Measurements from ENCODE around the gene PCSK1.

PCSK1 gene

GRCh38 chr5:96427824-96428223 is 5.2 kb downstream of the PCSK1 start:
- TF ChIP-seq, protein P1, sequence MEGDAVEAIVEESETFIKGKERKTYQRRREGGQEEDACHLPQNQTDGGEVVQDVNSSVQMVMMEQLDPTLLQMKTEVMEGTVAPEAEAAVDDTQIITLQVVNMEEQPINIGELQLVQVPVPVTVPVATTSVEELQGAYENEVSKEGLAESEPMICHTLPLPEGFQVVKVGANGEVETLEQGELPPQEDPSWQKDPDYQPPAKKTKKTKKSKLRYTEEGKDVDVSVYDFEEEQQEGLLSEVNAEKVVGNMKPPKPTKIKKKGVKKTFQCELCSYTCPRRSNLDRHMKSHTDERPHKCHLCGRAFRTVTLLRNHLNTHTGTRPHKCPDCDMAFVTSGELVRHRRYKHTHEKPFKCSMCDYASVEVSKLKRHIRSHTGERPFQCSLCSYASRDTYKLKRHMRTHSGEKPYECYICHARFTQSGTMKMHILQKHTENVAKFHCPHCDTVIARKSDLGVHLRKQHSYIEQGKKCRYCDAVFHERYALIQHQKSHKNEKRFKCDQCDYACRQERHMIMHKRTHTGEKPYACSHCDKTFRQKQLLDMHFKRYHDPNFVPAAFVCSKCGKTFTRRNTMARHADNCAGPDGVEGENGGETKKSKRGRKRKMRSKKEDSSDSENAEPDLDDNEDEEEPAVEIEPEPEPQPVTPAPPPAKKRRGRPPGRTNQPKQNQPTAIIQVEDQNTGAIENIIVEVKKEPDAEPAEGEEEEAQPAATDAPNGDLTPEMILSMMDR (conservative IDR thresholded peaks at IDR 0.05; ENCODE audit: low read depth, low read length), result no peak
- H3K4me3 ChIP-seq (ENCODE audit: low read depth, low read length), result no peak overlapping the region
- DNase-seq (ENCODE audit: low read depth), result peak; percentile 48

DNA sequence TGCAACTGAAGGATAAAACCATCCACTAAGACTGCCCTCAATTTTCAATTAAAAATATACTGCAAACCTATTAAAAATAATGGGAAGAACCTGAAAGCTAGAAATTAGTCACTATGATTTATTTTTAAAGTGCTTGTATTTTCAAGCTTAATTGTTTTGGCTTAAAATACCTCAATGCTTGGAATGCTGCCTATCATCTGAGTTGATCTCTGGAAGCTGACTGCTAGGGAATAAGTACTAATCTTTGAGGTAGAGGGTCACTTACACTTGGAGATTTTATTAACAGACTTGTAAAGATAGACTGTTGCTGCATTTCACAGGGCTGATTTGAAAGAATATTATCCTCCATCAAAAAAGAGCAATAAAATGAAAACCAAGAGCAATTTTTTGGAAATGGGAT is 6.2 kb downstream of the PCSK1 start:
- DNase-seq (ENCODE audit: low read depth), result no peak
- no peak overlapping the region for H3K4me3 ChIP-seq (ENCODE audit: low read depth, low read length)
- TF ChIP-seq, protein P1 (conservative IDR thresholded peaks at IDR 0.05; ENCODE audit: low read depth, low read length), result no peak

GRCh38 chr5:96425443-96425842 is 7.6 kb downstream of the PCSK1 start:
- TF ChIP-seq, protein P1 (conservative IDR thresholded peaks at IDR 0.05; ENCODE audit: low read depth, low read length), result no peak
- H3K4me3 ChIP-seq (ENCODE audit: low read depth, low read length), result no peak overlapping the region
- DNase-seq (ENCODE audit: low read depth), result no peak

GRCh38 chr5:96415897-96416296 is 17.2 kb downstream of the PCSK1 start:
- TF ChIP-seq, protein P1 (conservative IDR thresholded peaks at IDR 0.05; ENCODE audit: low read depth, low read length), result no peak
- no peak for DNase-seq (ENCODE audit: low read depth)
- H3K4me3 ChIP-seq (ENCODE audit: low read depth, low read length), result no peak overlapping the region

GRCh38 chr5:96412868-96413449 is 20.1 kb downstream of the PCSK1 start:
- TF ChIP-seq, protein P1 (conservative IDR thresholded peaks at IDR 0.05; ENCODE audit: low read depth, low read length), result no peak
- no peak overlapping the region for H3K4me3 ChIP-seq (ENCODE audit: low read depth, low read length)
- no peak for DNase-seq (ENCODE audit: low read depth)

DNA sequence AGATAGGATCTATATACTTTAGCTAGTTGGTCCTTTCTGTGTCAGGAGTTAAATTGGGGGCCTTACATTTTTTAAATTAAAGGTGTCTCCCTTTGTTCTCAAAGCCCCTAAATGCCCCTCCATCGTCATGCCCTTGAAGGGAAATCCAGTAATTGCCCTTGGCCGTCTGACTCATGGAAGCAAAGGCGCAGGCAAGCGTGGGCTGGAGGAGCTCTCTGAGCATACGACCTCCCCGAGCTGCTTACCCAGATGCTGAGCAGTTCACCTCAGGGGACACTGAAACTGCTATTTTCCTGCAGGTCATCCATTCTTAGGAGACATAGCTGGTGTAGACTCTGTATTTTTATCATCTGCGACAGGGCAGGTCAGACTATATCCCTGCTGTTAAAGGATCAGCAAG is 23.0 kb downstream of the PCSK1 start:
- H3K4me3 ChIP-seq (ENCODE audit: low read depth, low read length), result no peak overlapping the region
- no peak for DNase-seq (ENCODE audit: low read depth)
- TF ChIP-seq, protein P1 (conservative IDR thresholded peaks at IDR 0.05; ENCODE audit: low read depth, low read length), result no peak

DNA sequence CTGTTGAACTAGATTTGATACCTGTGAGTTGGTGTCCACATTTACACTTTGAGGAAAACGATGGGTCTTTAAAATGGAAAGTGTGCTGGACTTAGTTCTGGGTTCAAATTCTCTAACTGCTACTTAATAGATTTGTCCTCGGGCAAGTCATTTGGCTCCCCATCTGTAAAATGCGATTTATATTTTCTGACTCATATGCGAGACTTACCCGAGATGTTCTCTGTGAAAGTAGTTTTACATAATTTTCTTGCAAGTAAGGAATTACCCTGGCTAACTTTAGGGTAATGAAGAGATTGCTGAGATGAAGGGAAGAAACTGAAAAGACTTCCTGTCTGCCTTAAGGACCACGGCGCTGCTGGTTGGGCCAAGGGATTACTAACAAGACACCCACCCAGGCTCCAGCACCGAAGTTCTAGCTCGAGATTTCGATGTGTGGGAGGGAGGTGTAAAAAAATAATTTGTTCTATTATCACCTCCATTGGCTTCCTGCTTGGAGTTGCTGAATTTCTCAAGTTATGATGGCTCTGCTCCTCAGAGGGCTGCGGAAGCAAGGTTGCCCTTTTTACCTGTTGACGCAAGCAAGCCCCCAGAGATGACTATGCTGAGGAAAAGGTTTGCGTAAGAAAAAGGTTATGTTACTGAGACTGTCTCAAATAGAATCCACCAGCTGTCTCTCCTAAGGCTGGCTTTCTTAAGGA is 24.1 kb downstream of the PCSK1 start:
- TF ChIP-seq, protein P1 (conservative IDR thresholded peaks at IDR 0.05; ENCODE audit: low read depth, low read length), result no peak
- no peak overlapping the region for H3K4me3 ChIP-seq (ENCODE audit: low read depth, low read length)
- no peak for DNase-seq (ENCODE audit: low read depth)
